ENCODE results near the gene RHOD. TPM values are rescaled to one million over a fixed set of nuclear protein-coding genes. Genes with fewer than 3 reads are reported as not detected.

RHOD gene
- total and polyA plus RNA-seq, 10 of the 15 experiments (the other 5 are each of a cell fraction or from before 2014, with no cell fraction given), result 0.15 to 2.6 (median 1.9) TPM; not detected in 2

GRCh38 chr11:67085617-67086016 is 29.0 kb downstream of the RHOD start:
- intact Hi-C loops (cut with micrococcal nuclease; ENCODE audit: unreplicated experiment), result loop anchor here (10.0 kb wide), 1 partner anchor 159 kb away; no protein-coding TSS in a partner anchor
- Histone ChIP-seq H4K20me1 (ENCODE audit: control insufficient read depth, insufficient read depth) (no peaks in the 10 kb centered on the region), H3K4me1 (ENCODE audit: control insufficient read depth, insufficient read depth, low read length) (peaks cover 10% of the 10 kb centered on the region), H3K36me3 (ENCODE audit: control insufficient read depth in 2 of 2, insufficient read depth in 2 of 2, low read length in 1 of 2) (no peaks in the 10 kb centered on the region), H3K27ac (ENCODE audit: control insufficient read depth, insufficient read depth) (no peak overlapping the region), H2AFZ (ENCODE audit: control insufficient read depth, low read depth, low read length) (no peak overlapping the region), H3K9ac (ENCODE audit: control insufficient read depth, insufficient read depth, low read length) (no peak overlapping the region), H3K4me3 (no peak overlapping the region), H3K79me2 (ENCODE audit: control insufficient read depth, insufficient read depth, low read length) (no peaks in the 10 kb centered on the region), H3K27me3 (replicated peaks in 1 of 2; ENCODE audit: control insufficient read depth in 2 of 2, insufficient read depth in 2 of 2, low read length in 1 of 2) (no peaks in the 10 kb centered on the region), H3K9me3 (replicated peaks; ENCODE audit: control insufficient read depth, insufficient read depth, low read length) (no peaks in the 10 kb centered on the region), H3K4me2 (ENCODE audit: control insufficient read depth, insufficient read depth) (no peak overlapping the region)
- TF ChIP-seq NR2F1 (conservative IDR thresholded peaks at IDR 0.05), result no peak
- TF ChIP-seq HDGF (IDR thresholded peaks at IDR 0.05), result no peak
- SMC1A ChIA-PET (ENCODE audit: uncharacterized antibody, unreplicated experiment), result interaction anchor here (3.2 kb wide), 1 partner anchor 37 kb away, joined by 9 read pairs; no protein-coding TSS in a partner anchor
- no TSS peak for BruUV-seq (replicated peaks)
- POLR2A ChIA-PET, result no interaction called here
- FAIRE-seq, result no peak
- no peak for DNase-seq (ENCODE audit: low read depth, low spot score)
- ATAC-seq, result no peak
- in situ Hi-C loops (cut with MboI), result no loop called here
- CTCF ChIA-PET, result interaction anchor here (1.2 kb wide), 1 partner anchor 82 kb away, joined by 3 read pairs; no protein-coding TSS in a partner anchor
- 83% methylated on average over 5 of the region's 5 CpGs for WGBS (ENCODE audit: insufficient coverage, insufficient replicate concordance, low lambda C conversion rate, missing lambda C conversion rate)
- RAD21 ChIA-PET (ENCODE audit: unreplicated experiment), result interaction anchor here (0.7 kb wide), 1 partner anchor 37 kb away, joined by 3 read pairs; no protein-coding TSS in a partner anchor

GRCh38 chr11:67090717-67091116 is 34.1 kb downstream of the RHOD start:
- ATAC-seq, result no peak
- FAIRE-seq, result no peak
- ChIA-PET RAD21 (ENCODE audit: unreplicated experiment) (no interaction called here), POLR2A (no interaction called here), SMC1A (ENCODE audit: uncharacterized antibody, unreplicated experiment) (interaction anchor here (0.8 kb wide), 1 partner anchor 75 kb away, joined by 4 read pairs; no protein-coding TSS in a partner anchor), CTCF (interaction anchor here (1.4 kb wide), 2 partner anchors 10 to 77 kb away, joined by 4 to 5 read pairs; no protein-coding TSS in a partner anchor)
- Histone ChIP-seq H3K27me3 (replicated peaks in 1 of 2; ENCODE audit: control insufficient read depth in 2 of 2, insufficient read depth in 2 of 2, low read length in 1 of 2) (no peaks in the 10 kb centered on the region), H3K79me2 (ENCODE audit: control insufficient read depth, insufficient read depth, low read length) (no peaks in the 10 kb centered on the region), H3K9ac (ENCODE audit: control insufficient read depth, insufficient read depth, low read length) (no peak overlapping the region), H3K4me2 (ENCODE audit: control insufficient read depth, insufficient read depth) (no peak overlapping the region), H3K9me3 (replicated peaks; ENCODE audit: control insufficient read depth, insufficient read depth, low read length) (no peaks in the 10 kb centered on the region), H4K20me1 (ENCODE audit: control insufficient read depth, insufficient read depth) (no peaks in the 10 kb centered on the region), H3K4me1 (ENCODE audit: control insufficient read depth, insufficient read depth, low read length) (no peaks in the 10 kb centered on the region), H3K27ac (ENCODE audit: control insufficient read depth, insufficient read depth) (no peak overlapping the region), H3K36me3 (ENCODE audit: control insufficient read depth in 2 of 2, insufficient read depth in 2 of 2, low read length in 1 of 2) (no peaks in the 10 kb centered on the region), H3K4me3 (no peak overlapping the region), H2AFZ (ENCODE audit: control insufficient read depth, low read depth, low read length) (no peak overlapping the region; the same call in 1 of the 2 replicates)
- 42% methylated on average over 8 of the region's 8 CpGs for WGBS (ENCODE audit: insufficient coverage, insufficient replicate concordance, low lambda C conversion rate, missing lambda C conversion rate)
- no TSS peak for BruUV-seq (replicated peaks)
- in situ Hi-C loops (cut with MboI) (no loop called here), intact Hi-C loops (cut with micrococcal nuclease; ENCODE audit: unreplicated experiment) (no loop called here)
- no peak for TF ChIP-seq RAD51 (IDR thresholded peaks at IDR 0.05)
- no peak for DNase-seq (ENCODE audit: low read depth, low spot score)
